GM18909 (cell line): Measurements from ENCODE around the gene SUSD6.
"Not testable (repeated sequence)": the region's sequence is repeated elsewhere in the genome, so short reads cannot be mapped to it uniquely, and the experiment has no call there.

Experiments used
- ATAC-seq: cut with Tn5 transposase; IDR thresholded peaks from one replicate; pipeline ENCODE4 v1.9.1; 2021; ENCODE audit warnings: mild to moderate bottlenecking; ENCODE audit not compliant: unreplicated experiment, poor library complexity

SUSD6 gene

DNA sequence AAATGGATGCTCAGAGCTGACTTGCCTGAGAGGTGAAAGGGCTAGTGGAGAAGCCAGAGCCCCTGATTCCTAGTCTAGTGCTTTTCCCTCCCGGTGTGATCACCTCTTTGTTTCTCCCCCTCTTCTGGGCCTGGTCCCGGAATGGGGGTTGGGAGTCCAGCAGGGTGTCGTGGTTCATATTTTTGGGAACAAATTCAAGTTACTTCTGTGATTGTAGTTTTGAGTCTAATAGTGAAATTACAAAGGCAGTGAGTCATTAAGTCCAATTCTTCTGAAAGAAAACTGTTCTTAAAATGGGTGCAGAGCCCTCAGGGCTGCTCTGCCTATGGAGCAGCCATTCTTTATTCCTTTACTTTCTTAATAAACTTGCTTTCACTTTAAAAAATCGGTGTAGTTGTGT lies 7.6 kb downstream of the SUSD6 start:
- no peak for ATAC-seq

DNA sequence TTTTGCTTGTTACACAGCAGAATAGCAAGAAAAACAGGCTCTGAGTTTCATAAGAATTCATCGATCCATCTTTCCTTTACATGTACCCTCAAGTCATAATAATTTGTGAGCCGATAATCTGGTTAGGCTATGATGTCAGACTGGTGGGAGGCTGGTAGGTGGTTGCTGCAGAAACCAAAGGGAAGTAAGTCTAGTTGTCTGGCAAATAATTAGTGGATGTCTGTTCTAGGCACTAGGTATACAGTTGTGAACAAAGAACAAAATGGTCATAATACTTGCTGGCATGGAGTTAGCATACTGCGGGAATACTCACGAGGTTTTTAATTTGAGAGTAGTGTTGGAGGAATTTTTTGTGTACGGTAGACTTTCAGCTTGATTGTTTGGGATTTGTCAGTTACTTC lies 8.8 kb downstream of the SUSD6 start:
- ATAC-seq, result no peak

GRCh38 chr14:69620981-69621380 lies 9.6 kb downstream of the SUSD6 start:
- ATAC-seq, result no peak

- ATAC-seq, result no peak
Observed at GRCh38 chr14:69624136-69624535, 12.7 kb downstream of the SUSD6 start.

GRCh38 chr14:69625299-69626131 lies 14.1 kb downstream of the SUSD6 start:
- ATAC-seq, result peak; percentile 90

- no peak for ATAC-seq
Observed at GRCh38 chr14:69626132-69626500, 14.7 kb downstream of the SUSD6 start.

DNA sequence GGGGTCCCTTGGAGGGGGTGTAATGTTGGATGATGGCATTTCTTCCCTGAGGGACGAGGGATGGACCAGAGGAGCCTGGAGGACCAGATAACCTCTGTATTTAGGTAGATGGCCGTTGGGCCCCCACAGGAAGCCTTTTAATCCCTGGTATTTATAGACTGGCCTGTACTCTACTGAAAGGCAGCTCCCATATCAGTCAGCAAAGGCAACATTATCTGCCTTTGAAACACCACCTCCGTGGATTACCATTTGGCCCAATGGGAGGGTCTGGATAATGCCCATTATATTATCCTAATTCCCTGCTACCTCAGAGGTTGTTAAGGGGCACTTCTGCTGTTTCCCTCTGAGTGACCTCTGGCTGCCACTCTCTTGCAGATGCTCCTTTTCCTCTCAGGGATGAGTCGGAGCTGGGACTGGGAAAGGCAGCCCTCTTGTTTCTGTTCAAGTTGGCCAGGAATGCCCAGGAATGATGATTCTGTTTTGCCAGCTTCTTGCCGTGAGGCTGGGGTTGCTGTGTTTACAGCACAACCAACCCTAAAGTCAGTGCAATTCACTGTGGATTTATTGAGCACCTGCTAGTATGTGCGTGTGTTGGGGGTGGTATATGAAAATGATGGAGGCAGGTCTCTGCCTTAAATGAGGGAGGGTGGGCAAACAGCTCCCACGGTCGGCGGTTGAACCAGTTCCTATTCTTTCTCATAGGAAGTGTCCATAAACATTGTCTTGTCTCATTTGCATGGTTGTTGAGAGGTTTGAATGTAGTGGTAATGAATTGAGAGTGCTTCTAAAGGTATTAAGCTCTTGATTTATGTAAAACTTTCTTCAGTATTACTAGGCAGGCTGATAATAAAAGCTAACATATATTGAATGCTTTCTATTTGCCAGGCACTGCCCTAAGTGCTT lies 18.1 kb downstream of the SUSD6 start:
- no peak for ATAC-seq

DNA sequence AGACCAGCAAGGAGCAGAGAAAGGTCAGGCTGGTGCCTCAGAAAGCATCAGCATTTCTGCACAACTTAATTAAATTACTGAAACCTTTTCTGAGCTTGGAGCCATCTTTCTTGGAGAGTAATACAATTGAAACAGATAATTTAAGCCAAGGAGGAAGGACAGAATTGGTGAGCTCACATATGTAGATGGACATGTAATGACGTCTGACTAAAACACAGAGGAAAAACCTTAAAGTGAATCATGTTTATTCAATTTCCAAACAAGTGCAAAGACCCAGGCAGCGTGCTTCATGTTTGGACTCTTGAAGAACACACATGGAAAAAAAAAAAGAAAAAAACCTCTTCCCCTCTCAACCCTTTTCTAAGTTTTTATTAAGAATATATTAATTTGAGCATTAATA lies 19.0 kb downstream of the SUSD6 start:
- ATAC-seq, result no peak

GRCh38 chr14:69631509-69631908 lies 20.1 kb downstream of the SUSD6 start:
- ATAC-seq, result no peak

DNA sequence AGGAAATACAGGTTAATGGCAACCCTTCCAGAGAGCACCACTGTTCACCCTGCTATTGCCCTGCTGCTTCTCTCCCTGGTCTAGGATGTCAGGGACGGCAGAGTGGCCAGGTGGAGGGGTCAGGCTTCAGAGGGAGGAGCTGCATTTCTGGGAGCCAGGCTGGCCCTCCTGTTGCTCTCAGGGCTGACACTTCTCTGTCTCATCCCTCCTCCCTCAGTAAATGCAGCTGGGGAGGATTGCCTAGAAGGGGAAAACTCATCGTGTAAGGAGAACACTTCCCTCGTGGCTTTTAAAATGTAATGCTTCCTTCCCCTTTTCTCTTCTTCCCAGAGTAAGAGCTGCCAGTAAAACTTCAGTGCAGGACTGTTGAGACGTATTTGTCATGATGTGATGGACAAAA lies 20.8 kb downstream of the SUSD6 start:
- ATAC-seq, result no peak

- ATAC-seq, result no peak
Observed at GRCh38 chr14:69632593-69633151, 21.3 kb downstream of the SUSD6 start.

DNA sequence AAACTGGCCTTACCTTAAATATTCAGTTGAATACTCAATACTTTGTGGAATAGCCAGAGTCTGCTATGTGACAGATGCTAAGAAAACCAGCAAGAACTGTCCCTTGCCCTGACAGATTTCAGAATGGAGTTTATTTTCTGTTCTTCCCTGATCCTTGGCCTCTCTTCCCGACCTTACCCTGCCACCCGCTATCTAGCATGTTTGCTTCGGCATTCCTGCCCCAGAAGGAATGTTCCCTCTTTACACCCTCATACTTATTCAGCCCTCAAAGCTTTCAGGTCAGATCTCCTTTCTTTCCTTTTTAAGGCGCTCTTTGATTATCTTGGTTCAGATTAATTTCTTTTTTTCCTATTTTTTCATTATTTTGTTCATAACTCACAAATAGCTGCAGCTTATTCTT lies 21.8 kb downstream of the SUSD6 start:
- ATAC-seq, result no peak

- ATAC-seq, result no peak
Observed at GRCh38 chr14:69635981-69636639, 24.7 kb downstream of the SUSD6 start.

- no peak for ATAC-seq
Observed at GRCh38 chr14:69636718-69637480, 25.5 kb downstream of the SUSD6 start.

DNA sequence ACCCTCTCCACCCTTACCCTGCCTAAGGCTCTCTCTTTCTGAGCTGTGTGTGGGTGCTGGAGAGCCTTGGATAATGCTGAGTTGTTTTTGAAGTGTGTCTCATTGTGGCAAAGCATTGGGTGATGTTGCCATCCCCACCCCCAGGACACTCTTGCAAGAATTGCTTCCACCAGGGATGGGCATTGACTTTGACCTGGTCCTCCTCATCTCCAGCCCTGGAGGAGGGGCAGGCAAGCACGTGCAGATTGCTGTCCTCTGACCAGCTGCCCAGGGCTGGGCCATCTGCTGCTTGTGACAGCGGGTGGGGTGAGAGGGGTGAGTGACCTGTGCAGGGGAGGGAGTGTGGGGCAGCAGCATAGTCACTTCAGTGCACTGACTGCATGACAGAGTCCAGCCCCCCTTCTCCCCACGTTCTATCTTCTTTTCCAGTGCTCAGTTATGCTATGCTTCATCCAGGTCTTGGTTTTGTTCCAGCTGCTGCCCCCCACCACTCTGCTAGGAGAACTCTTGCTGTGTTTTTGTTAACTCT lies 26.2 kb downstream of the SUSD6 start:
- ATAC-seq, result no peak

DNA sequence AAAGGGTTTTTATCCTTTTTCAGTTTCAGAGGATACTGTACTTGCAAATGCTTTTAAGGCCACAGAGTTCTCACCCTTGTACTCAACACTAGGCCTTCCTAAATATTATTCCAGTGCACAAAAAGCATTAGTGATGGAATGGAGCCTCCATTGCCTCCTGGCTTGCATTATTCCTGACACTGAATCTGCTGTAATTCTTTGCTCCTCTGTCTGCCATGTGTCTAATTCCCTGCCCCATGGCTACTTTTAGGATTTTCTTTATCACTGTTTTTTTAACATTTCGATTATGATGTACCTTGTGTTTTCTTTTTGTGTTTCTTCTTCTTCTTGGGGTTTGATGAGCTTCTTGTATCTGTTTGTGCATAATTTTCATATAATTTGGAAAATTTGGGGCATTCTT lies 29.5 kb downstream of the SUSD6 start:
- no peak for ATAC-seq

DNA sequence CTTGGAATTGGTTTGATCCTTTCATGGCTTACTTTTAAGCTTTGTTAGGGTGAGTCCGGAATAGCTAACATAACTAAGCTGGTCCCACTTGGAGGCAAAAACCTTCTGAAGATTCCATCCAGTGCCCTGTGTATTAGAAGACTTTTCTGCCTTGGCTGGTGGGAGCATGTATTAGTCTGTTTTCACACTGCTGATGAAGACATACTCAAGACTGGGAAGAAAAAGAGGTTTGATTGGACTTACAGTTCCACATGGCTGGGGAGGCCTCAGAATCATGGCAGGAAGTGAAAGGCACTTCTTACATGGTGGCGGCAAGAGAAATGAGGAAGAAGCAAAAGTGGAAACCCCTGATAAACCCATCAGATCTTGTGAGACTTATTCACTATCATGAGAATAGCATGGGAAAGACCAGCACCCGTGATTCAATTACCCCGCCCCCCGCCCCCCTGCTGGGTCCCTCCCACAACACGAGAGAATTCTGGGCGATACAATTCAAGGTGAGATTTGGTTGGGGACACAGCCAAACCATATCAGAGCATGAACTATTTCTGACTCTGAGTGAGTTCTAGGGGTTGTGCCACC lies 30.9 kb downstream of the SUSD6 start:
- ATAC-seq, result not testable (repeated sequence)

GRCh38 chr14:69643430-69644200 lies 32.2 kb downstream of the SUSD6 start:
- ATAC-seq, result no peak

- no peak for ATAC-seq
Observed at GRCh38 chr14:69644814-69645213, 33.4 kb downstream of the SUSD6 start.
